GM18507 (cell line): ENCODE results near the gene TENT4B.
A peak's percentile ranks its signal among the peaks of the same experiment; 100 is the strongest.
"Not testable (repeated sequence)": the region's sequence is repeated elsewhere in the genome, so short reads cannot be mapped to it uniquely, and the experiment has no call there.

Source experiments
- DNase-seq: peaks from one replicate; pipeline ENCODE4 v3.0.0; 2011; ENCODE audit warnings: low read depth; ENCODE audit not compliant: insufficient read length; ENCODE audit errors: extremely low spot score
- FAIRE-seq: peaks from 2 replicates; lab custom pipeline; 2011; peaks lifted over from hg19 to GRCh38; lab: Jason Lieb, UNC

TENT4B gene

DNA sequence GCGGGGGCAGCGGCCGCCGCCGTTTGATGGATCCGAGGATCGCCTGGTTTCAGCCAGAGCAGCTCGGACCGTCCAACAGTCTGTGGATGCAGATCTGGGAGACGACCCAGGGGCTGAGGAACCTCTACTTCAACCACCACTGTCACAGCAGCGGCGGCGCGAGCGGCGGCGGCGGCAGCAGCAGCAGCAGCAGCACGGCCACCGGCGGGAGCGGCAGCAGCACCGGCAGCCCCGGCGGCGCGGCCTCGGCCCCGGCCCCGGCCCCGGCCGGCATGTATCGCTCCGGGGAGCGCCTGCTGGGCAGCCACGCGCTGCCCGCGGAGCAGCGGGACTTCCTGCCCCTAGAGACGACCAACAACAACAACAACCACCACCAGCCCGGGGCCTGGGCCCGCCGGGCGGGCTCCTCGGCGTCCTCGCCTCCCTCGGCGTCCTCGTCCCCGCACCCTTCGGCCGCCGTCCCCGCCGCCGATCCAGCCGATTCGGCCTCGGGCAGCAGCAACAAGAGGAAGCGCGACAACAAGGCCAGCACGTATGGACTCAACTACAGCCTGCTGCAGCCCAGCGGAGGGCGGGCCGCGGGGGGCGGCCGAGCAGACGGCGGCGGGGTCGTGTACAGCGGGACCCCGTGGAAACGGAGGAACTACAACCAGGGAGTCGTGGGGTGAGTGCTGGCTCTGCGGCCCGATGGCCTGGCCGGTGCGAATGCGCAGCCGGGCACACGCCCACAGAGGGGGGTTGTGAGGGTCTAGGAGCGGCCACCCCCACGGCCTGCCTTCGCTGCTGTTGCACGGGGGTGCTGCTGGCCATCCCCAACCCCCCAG is 702 bp downstream of the TENT4B start:
- DNase-seq (no peak), FAIRE-seq (no peak)

DNA sequence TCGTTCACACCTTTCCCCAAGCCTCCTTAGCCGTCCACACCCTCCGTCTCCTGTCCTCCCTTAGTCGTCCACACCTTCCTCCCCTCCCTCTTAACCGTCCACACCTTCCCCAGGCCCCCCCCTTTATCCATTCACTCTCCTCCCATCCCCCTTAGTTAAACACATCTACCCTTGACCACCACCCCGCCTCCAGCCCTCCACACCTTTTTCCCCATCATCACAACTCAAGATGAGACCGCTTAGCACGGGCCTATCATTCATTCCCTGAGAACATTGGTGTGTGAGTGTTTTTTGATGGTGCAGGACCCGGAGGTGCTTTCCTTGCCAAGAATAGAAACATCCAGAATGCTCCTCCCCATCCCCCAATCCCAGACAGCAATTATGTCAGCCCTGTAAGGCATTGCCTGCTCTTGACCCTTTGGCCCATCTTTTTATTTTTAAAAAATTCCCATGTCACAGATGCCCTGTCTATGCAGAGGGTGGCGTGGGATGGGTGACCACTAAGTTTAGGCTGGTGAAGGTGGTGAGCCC is 1.4 kb downstream of the TENT4B start:
- FAIRE-seq = no peak
- DNase-seq = no peak

DNA sequence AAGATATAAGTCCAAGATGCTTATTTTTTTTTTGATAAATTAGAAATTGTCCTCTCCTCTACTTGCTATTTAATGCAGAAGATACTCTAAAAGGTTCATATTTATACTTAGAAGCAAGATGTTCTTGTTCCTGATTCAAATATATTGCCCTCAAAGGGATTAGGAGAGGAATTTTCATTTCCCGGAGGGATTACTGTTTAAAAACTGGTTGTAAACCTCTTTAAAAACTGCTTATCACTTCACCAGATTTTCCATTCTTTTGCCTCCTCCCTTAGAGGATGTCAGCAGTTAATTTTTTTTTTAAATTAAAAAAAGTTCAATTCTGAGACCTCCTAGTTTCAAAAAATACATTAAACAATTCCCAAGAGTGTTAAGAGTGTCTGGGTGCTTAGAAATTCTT is 2.8 kb downstream of the TENT4B start:
- no peak for DNase-seq
- no peak for FAIRE-seq

DNA sequence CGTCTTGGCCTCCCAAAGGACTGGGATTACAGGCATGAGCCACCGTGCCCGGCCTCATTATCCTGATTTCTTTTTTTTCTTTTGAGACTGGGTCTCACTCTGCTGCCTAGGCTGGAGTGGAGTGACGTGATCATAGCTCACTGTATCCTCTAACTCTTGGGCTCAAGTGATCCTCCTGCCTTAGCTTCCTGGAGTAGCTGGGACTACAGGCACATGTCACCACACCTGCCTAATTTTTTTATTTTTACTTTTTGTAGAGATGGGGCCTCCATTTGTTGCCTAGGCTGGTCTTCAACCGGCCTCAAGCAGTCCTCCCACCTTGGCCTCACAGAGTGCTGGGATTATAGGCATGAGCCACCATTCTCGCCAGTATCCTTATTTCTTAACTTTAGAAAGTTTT is 3.5 kb downstream of the TENT4B start:
- no peak for FAIRE-seq
- no peak for DNase-seq

DNA sequence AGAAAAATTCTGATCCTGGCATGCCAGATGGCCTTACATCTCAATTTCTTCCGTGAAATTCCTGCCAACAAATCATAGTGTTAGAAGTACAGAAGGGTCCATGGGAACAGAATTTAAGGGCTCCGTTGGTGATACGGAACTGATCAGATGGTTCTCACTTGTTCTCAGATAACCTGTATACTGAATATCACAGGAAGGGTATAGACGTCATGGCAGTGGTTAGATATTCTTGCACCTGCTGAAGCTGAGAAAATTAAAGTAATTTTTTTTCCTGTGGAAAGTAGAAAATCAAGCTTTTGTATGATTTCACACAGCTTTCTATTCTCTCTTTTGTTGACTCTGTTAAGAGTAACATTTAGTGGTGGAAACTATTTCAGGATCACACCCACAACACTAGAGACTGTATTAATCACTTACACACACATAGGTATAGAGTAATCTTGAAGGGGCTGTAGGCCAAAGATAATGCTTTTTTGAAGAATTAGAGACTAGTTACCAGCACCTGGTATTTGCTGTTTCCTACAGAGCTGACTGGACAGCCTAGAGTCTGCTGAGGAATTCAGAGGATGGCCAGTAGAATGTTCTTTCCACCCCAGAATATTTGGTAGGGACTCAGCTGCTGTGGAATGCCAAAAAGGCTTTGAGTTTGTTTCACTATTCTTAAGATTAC is 7.5 kb downstream of the TENT4B start:
- no peak for FAIRE-seq
- no peak for DNase-seq

DNA sequence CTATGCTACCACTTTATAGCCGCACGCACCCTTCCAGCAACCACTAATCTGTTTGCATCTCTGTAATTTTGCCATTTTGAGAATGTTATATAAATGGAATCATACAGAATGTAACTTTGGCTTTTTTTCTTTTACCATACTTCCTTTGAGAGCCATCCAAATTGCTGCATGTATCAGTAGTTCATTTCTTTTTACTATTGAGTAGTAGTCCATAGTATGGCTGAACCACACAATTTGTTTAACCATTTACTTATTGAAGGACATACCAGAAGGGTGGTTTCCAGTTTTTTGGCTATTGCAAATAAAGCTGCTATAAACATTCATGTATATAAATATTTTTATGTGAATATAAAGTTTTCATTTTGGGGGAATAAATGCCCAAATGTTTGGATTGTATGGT is 8.8 kb downstream of the TENT4B start:
- no peak for FAIRE-seq
- DNase-seq = no peak

DNA sequence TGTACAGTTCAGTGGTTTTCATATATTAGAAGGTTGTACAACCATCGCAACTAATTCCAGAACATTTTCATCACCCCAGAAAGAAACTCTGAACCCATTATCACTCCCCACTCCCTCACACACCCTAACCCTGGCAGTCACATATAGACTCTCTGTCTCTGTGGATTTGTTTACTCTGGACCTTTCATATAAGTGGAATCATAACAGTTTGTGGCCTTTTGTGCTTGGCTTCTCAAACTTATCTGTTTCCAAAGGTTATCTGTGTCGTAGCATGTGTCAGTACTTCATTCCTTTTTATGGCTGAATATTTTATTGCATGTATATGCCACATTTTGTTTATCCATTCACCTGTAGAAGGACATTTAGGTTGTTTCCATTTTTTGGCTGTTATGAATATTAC is 12.4 kb downstream of the TENT4B start:
- DNase-seq (no peak), FAIRE-seq (no peak)

DNA sequence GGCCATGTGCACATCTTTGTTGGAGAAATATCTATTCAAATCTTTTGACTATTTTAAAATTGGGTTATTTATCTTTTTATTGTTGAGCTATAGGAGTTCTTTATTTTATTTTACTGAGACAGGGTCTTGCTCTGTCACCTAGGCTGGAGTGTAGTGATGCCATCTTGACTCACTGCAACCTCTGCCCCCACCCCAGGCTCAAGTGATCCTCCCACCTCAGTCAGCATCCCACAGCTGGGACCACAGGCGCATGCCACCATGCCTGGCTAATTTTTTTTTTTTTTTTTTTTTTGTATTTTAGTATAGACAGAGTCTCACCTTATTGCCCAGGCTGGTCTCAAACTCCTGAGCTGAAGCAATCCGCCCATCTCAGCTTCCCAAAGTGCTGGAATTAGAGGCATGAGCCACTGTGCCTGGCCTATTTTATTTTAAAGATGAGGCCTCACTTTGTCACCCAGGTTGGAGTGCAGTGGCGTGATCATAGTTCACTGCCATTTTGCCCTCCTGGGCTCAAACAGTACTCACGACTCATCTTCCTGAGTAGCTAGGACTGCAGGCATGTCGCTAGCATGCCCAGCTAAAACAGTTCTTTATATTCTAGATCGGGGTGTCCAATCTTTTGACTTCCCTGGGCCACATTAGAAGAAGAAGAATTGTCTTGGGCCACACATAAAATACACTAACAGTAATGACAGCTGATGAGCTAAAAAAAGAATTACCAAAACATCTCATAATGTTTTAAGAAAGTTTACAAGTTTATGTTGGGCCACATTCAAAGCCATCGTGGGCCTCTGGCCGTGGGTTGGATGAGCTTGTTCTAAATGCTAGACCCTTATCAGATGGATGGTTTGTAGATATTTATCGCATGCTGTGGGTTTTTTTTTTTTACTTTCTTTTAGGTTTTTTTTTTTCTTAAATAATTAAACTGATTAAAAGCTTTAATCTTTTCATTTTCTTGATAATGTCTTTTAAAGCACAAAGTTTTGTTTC is 13.7 kb downstream of the TENT4B start:
- DNase-seq = no peak

DNA sequence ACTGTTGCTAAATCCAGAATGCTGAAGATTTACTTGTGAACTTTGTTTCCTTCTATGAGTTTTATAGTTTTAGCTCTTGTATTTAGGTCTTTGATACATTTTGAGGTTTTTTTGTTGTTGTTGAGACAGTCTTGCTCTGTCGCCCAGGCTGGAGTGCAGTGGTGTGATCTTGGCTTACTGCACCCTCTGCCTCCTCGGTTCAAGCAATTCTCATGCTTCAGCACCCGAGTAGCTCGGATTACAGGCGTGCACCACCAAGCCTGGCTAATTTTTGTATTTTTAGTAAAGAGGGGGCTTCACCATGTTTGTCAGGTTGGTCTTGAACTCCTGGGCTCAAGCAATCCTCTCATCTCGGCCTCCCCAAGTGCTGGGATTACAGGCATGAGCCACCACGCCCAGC is 14.4 kb downstream of the TENT4B start:
- DNase-seq (no peak), FAIRE-seq (no peak)

More for the DNA sequence above, 13.7 kb downstream of the TENT4B start:
- FAIRE-seq = no peak

DNA sequence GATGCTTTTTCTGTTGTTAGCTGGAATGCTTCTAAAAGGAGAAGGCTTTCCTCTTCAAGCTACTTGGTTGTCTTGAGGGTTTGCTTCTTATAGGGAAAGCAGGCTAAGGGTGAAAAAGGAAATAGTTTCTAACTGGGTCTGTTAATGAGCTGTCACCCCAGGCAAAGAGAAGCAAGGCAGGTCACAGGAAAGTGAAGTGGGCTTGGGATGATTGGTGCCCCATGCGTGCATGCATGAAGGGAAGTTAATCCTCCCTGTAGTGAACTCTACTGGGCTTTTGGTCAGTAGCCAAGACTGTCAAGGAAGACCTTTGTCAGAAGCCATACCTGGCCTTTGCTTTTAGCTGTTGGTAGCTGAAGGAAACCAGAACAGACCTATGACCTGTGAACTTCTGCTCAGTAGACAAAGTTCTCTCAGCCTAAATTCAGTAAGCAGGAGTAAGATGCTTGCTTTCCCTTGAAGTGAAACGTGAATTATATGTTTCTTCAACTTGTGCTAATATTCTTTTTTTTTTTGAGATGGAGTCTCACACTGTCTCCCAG is 16.5 kb downstream of the TENT4B start:
- FAIRE-seq (peak; percentile 54), DNase-seq (no peak)

DNA sequence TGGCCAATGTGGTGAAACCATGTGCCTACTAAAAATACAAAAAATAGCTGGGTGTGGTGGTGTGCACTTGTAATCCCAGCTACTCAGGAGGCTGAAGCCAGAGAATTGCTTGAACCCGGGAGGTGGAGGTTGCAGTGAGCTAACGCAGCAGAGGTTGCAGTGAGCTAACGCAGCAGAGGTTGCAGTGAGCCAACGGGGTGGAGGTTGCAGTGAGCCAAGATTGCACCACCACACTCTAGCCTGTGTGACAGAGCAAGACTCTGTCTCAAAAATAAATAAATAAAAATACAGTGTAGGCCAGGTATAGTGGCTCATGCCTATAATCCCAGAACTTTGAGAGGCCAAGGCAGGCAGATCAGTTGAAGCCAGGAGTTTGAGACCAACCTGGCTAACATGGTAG is 18.7 kb downstream of the TENT4B start:
- not testable (repeated sequence) for DNase-seq, FAIRE-seq

DNA sequence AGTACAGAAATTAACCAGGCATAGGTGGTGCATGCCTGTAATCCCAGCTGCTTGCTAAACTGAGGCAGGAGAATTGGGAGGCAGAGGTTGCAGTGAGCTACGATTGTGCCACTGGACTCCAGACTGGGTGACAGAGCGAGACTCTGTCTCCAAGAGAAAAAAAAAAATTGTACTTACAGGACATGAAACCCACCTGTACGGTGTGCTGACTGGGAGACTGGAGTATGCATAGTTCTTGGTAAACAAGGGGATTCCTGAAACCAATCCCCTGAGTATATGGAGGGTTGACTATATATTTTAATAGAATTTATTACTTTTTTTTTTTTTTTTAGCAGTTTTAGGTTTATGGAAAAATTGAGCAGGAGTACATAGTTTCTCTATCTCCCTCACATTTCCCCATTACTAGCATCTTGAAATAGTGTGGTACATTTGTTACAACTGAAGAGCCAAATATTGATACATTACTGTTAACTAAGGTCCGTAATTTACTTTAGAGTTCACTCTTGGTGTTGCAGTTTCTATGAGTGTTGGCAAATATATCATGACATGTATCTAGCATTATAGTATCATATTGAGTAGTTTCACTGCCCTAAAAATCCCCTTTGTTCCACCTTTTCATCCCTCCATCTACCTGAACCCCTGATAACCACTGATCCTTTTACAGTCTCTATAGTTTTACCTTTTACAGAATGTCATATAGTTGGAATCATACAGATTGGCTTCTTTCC is 19.3 kb downstream of the TENT4B start:
- FAIRE-seq (no peak), DNase-seq (no peak)

DNA sequence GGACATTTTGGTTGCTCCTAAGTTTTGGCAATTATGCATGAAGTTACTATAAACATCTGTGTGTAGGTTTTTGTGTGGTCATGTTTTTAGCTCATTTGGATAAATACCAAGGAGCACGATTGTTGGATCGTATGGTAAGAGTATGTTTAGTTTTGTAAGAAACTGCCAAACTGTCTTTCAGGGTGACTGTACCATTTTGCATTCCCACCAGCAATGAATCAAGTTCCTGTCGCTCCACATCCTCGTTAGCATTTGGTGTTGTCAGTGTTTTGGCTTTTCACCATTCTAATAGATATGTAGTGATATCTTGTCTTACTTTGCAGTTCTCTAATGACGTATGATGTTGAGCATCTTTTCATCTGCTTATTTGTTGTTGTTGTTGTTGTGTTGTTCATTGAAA is 20.2 kb downstream of the TENT4B start:
- FAIRE-seq = no peak

DNA sequence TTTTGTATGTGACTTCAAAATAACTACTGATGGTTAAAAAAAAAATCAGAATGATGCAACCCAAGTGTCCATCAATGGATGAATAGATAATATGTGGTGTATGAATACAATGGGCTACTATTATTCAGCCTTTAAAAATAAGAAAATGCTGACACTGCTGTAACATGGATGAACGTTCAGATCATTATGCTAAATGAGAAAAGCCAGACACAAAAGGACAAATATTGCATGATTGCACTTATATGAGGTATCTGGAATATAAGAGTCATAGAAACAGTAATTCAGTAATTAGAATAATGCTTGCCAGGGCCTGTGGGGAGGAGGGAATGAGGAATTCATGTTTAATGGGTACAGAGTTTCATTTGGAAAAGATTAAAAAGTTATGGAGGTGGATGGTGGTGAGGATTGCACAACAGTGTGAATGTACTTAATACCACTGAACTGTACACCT is 25.4 kb downstream of the TENT4B start:
- DNase-seq (no peak), FAIRE-seq (peak; percentile 39)

More for the DNA sequence above, 20.2 kb downstream of the TENT4B start:
- no peak for DNase-seq

DNA sequence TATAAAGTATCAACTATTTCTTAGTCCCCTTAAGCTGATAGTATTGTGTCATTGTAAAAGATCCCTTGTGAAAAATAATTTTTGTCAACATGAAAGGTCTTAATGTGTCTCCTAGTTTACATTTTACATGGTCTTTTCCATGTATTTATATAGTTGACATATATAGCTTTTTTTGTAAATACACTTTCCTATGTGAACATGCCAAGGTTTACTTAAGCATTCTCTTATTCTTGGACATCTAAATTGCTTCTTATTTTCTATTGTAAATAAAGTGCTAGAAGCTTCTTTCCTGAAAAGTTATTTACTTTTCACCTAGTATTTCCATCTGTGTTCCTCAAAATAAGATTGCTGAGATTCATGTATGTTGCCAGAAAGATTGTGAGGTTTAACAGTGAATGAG is 29.3 kb downstream of the TENT4B start:
- DNase-seq = no peak

DNA sequence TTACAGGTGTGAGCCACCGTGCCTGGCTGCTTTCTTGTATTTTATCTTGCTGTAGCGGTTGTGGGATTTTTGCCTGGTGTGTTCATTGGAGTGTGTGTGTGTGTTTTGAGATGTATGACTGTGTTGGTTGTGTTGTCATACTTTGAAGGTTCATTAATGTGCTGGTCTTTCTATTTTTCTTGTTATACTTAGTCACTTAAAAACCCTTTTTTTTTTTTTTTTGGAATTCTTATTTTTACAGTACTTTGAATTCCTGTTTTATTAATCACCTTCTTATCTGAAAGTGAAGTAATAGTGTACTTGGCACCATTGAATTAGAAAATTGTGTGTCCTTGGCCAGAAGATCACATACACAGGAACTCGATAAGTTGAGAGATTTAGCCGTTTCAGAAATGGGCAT is 30.2 kb downstream of the TENT4B start:
- FAIRE-seq (no peak), DNase-seq (no peak)

More for the DNA sequence above, 29.3 kb downstream of the TENT4B start:
- no peak for FAIRE-seq

DNA sequence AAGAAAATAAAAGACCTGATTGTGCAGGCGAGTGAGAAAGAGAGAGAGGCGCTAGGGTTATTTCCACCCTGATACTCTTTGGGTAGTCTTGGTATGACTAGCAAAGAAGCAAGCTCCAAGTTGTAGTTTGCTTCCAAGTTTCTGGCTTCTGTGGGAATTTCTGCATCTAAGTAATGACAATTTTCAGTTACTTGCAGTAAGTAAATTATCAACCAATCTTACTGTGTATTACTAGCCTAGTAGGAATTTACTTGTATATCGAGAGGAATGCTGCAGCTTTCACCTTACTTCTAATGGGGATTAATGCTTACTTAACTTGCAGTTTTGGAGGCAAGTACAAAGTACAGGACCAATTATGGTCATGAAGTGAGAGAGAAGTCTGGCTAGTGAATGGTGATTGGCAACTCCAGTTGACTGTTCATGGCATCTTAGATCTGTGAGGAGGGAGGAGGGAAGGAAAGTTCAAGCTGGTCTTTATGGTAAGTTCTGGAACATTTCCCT is 31.9 kb downstream of the TENT4B start:
- FAIRE-seq = no peak
- no peak for DNase-seq

DNA sequence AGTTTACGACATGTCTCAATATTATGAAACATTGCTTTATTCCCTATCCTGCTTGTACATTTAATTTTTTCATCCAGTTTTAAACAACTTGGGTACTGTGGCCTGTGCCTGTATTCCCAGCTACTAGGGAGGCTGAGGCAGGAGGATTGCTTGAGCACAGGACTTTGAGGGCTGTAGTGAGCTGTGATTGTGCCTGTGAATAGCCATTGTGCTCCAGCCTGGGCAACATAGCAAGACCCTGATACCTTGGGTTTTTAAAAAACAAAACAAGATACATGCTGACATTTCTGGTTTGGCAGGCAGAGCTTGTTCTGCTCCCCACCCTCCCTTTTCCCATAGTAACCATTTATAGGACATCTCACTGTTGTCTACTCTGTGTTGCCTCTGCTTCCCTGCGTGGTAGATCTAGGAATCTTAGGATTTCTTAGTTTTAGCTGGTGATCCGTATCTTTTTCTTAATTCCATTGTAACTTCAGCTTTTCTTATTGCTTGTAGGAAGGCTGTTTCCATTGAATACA is 35.6 kb downstream of the TENT4B start:
- no peak for FAIRE-seq
- no peak for DNase-seq
